Muscle of back (tissue), 11 donors: ENCODE data around the gene TMIGD2. TPM values are rescaled to one million over a fixed set of nuclear protein-coding genes. Genes with fewer than 3 reads are reported as not detected.
"Not testable (repeated sequence)": the region's sequence is repeated elsewhere in the genome, so short reads cannot be mapped to it uniquely, and the experiment has no call there.

Source experiments
- DNase-seq, 3 donors: peaks; one replicate each; pipeline versions ENCODE4 v3.0.0 to v3.0.0-alpha.2; 2013
- polyA plus RNA-seq, 10 donors: library from polyadenylated mRNA; unstranded; fragments of 120-200 nt; gene quantifications; one replicate each; pipeline ENCODE4 v1.2.1, GENCODE V29; 2013; ENCODE audit not compliant: insufficient read length in 10 of 10

TMIGD2 gene
- polyA plus RNA-seq, 10 donors, result 0.28 to 1.3 (median 0.44) TPM

- DNase-seq, result no peak
Observed at GRCh38 chr19:4298810-4299550, 3.2 kb downstream of the TMIGD2 start.

GRCh38 chr19:4297901-4298809 lies 4.0 kb downstream of the TMIGD2 start:
- no peak for DNase-seq

- DNase-seq, result peak; percentile 25 to 66 (median 42)
Observed at GRCh38 chr19:4295972-4296771, 6.0 kb downstream of the TMIGD2 start.

- DNase-seq, result no peak
Observed at GRCh38 chr19:4294389-4294788, 7.8 kb downstream of the TMIGD2 start.

GRCh38 chr19:4292515-4292914 lies 9.7 kb downstream of the TMIGD2 start:
- no peak for DNase-seq

GRCh38 chr19:4291184-4291732 lies 10.9 kb downstream of the TMIGD2 start:
- DNase-seq, result no peak

- DNase-seq, result no peak
Observed at GRCh38 chr19:4288091-4288777, 14.0 kb downstream of the TMIGD2 start.

GRCh38 chr19:4286141-4286540 lies 16.0 kb downstream of the TMIGD2 start:
- not testable (repeated sequence) for DNase-seq

- no peak for DNase-seq
Observed at GRCh38 chr19:4284974-4285373, 17.2 kb downstream of the TMIGD2 start.

- no peak for DNase-seq
Observed at GRCh38 chr19:4284176-4284958, 17.8 kb downstream of the TMIGD2 start.

- DNase-seq, result peak in 1 of 3 donors; percentile 32
Observed at GRCh38 chr19:4279530-4280422, 22.4 kb downstream of the TMIGD2 start.

- DNase-seq, result no peak
Observed at GRCh38 chr19:4279267-4279529, 23.0 kb downstream of the TMIGD2 start.

- peak; percentile 52 to 74 (median 61) for DNase-seq
Observed at GRCh38 chr19:4278419-4279266, 23.5 kb downstream of the TMIGD2 start, which contains the start of gene SHD. Gene SHD (plus strand): TSS chr19:4279266. CDS start chr19:4280064, 798 bp downstream.

- DNase-seq, result peak in 1 of 3 donors; percentile 45
Observed at GRCh38 chr19:4278010-4278409, 24.2 kb downstream of the TMIGD2 start.

- DNase-seq, result no peak
Observed at GRCh38 chr19:4277191-4277696, 24.9 kb downstream of the TMIGD2 start.

GRCh38 chr19:4274321-4274686 lies 27.9 kb downstream of the TMIGD2 start:
- DNase-seq, result not testable (repeated sequence)

GRCh38 chr19:4272894-4273293 lies 29.3 kb downstream of the TMIGD2 start:
- DNase-seq, result no peak

- no peak for DNase-seq
Observed at GRCh38 chr19:4268816-4269430, 33.3 kb downstream of the TMIGD2 start.
